ENCODE measurements around the gene SEMA3C.

DNA sequence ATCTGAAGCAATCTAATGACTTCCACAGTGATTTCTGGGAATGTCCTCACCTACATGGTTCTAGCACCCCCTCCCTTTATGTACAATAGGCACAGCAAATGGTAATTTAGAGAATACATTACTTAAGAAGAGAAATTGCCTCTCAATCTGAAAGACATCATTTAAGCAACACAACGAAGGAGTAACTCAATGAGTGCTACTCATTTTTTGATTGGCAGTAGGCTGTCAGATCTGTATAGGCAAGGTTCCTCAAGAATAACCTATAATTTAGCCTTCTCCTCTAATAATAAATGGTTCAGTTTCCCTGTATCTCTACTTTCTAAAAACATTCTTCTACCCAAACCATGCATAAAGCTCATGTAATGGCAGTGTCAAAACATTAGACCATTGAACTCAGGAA is 30.6 kb upstream of the SEMA3C start:
- TF ChIP-seq, protein P1, sequence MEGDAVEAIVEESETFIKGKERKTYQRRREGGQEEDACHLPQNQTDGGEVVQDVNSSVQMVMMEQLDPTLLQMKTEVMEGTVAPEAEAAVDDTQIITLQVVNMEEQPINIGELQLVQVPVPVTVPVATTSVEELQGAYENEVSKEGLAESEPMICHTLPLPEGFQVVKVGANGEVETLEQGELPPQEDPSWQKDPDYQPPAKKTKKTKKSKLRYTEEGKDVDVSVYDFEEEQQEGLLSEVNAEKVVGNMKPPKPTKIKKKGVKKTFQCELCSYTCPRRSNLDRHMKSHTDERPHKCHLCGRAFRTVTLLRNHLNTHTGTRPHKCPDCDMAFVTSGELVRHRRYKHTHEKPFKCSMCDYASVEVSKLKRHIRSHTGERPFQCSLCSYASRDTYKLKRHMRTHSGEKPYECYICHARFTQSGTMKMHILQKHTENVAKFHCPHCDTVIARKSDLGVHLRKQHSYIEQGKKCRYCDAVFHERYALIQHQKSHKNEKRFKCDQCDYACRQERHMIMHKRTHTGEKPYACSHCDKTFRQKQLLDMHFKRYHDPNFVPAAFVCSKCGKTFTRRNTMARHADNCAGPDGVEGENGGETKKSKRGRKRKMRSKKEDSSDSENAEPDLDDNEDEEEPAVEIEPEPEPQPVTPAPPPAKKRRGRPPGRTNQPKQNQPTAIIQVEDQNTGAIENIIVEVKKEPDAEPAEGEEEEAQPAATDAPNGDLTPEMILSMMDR (IDR thresholded peaks at IDR 0.05), result no peak
- TF ChIP-seq POLR2A (IDR thresholded peaks at IDR 0.05), result no peak
